ENCODE data around the gene ZNF48. TPM values are rescaled to one million over a fixed set of nuclear protein-coding genes. Genes with fewer than 3 reads are reported as not detected.
A peak's percentile ranks its signal among the peaks of the same experiment; 100 is the strongest.

Gene ZNF48
- total RNA-seq, 1 donor from 2014 or later = 21.1 TPM

- H3K4me3 Mint-ChIP-seq = no peak overlapping the region
- no peaks in the 10 kb centered on the region for H3K9me3 Mint-ChIP-seq
- no peaks in the 10 kb centered on the region for H3K27me3 Mint-ChIP-seq
- TF ChIP-seq CTCF (conservative IDR thresholded peaks at IDR 0.05) = peak; percentile 52
- no peak for DNase-seq (ENCODE audit: extremely low spot score, unreplicated experiment)
- peaks cover 14% of the 10 kb centered on the region for H3K4me1 Mint-ChIP-seq (ENCODE audit: unreplicated experiment)
- peaks cover 10% of the 10 kb centered on the region for H3K36me3 Mint-ChIP-seq
- H3K27ac Mint-ChIP-seq = no peak overlapping the region
These were observed 35.3 kb downstream of the ZNF48 start for GRCh38 chr16:30430428-30430970.

- no peaks in the 10 kb centered on the region for H3K9me3 Mint-ChIP-seq
- DNase-seq (ENCODE audit: extremely low spot score, unreplicated experiment) = no peak
- no peak overlapping the region for H3K4me3 Mint-ChIP-seq
- no peak overlapping the region for H3K27ac Mint-ChIP-seq
- H3K36me3 Mint-ChIP-seq = no peaks in the 10 kb centered on the region
- no peak for TF ChIP-seq CTCF (conservative IDR thresholded peaks at IDR 0.05)
- no peaks in the 10 kb centered on the region for H3K4me1 Mint-ChIP-seq (ENCODE audit: unreplicated experiment)
- H3K27me3 Mint-ChIP-seq = no peaks in the 10 kb centered on the region
These were observed 39.6 kb downstream of the ZNF48 start for GRCh38 chr16:30434852-30435251.

GRCh38 chr16:30437511-30438046 lies 42.4 kb downstream of the ZNF48 start:
- Mint-ChIP-seq H3K4me1 (ENCODE audit: unreplicated experiment) (no peaks in the 10 kb centered on the region), H3K4me3 (no peak overlapping the region), H3K36me3 (no peaks in the 10 kb centered on the region), H3K27me3 (no peaks in the 10 kb centered on the region), H3K9me3 (no peaks in the 10 kb centered on the region), H3K27ac (peak overlapping the region; percentile 3)
- TF ChIP-seq CTCF (conservative IDR thresholded peaks at IDR 0.05) = no peak
- no peak for DNase-seq (ENCODE audit: extremely low spot score, unreplicated experiment)

GRCh38 chr16:30438835-30439234 lies 43.6 kb downstream of the ZNF48 start:
- no peaks in the 10 kb centered on the region for H3K27me3 Mint-ChIP-seq
- no peak overlapping the region for H3K27ac Mint-ChIP-seq
- no peaks in the 10 kb centered on the region for H3K9me3 Mint-ChIP-seq
- peaks cover 10% of the 10 kb centered on the region for H3K36me3 Mint-ChIP-seq
- no peak overlapping the region for H3K4me3 Mint-ChIP-seq
- DNase-seq (ENCODE audit: extremely low spot score, unreplicated experiment) = no peak
- peaks cover 7% of the 10 kb centered on the region for H3K4me1 Mint-ChIP-seq (ENCODE audit: unreplicated experiment)
- no peak for TF ChIP-seq CTCF (conservative IDR thresholded peaks at IDR 0.05)

- no peak overlapping the region for H3K27ac Mint-ChIP-seq
- no peak for TF ChIP-seq CTCF (conservative IDR thresholded peaks at IDR 0.05)
- H3K27me3 Mint-ChIP-seq = no peaks in the 10 kb centered on the region
- peaks cover 13% of the 10 kb centered on the region for H3K4me1 Mint-ChIP-seq (ENCODE audit: unreplicated experiment)
- no peak overlapping the region for H3K4me3 Mint-ChIP-seq
- DNase-seq (ENCODE audit: extremely low spot score, unreplicated experiment) = no peak
- H3K9me3 Mint-ChIP-seq = no peaks in the 10 kb centered on the region
- H3K36me3 Mint-ChIP-seq = peaks cover 14% of the 10 kb centered on the region
These were observed 44.6 kb downstream of the ZNF48 start for GRCh38 chr16:30439720-30440348.

All from type B pancreatic cell (in vitro differentiated cells).